Upper lobe of right lung (tissue), 1 donor: Measurements from ENCODE around the gene STK33. TPM values are rescaled to one million over a fixed set of nuclear protein-coding genes. Genes with fewer than 3 reads are reported as not detected.

ENCODE experiments used
- ATAC-seq: fragments of 200-7000 bp; cut with Tn5 transposase; one replicate; pipeline ENCODE4 v1.9.1; 2020; ENCODE audit warnings: mild to moderate bottlenecking, moderate library complexity
- DNase-seq: peaks from one replicate; pipeline ENCODE4 v3.0.0-alpha.2; 2020
- H3K27ac ChIP-seq: fragments of 200-600 bp; one replicate; pipeline ENCODE4 v1.8.0; 2022
- H3K27me3 ChIP-seq: fragments of 200-600 bp; one replicate; pipeline ENCODE4 v1.8.0; 2022; ENCODE audit warnings: mild to moderate bottlenecking
- H3K36me3 ChIP-seq: fragments of 200-600 bp; one replicate; pipeline ENCODE4 v1.8.0; 2022
- H3K4me1 ChIP-seq: fragments of 200-600 bp; one replicate; pipeline ENCODE4 v1.8.0; 2022
- H3K4me3 ChIP-seq: fragments of 200-600 bp; one replicate; pipeline ENCODE4 v1.8.0; 2022; ENCODE audit warnings: mild to moderate bottlenecking
- H3K9me3 ChIP-seq: fragments of 200-600 bp; one replicate; pipeline ENCODE4 v1.8.0; 2022
- intact Hi-C: fragments of 100-400 bp; cut with DNase I; formaldehyde crosslinking; loops from one replicate; pipeline ENCODE4 v1.11.0; 2022
- total RNA-seq: library from RNA; stranded (reverse); fragmentation: NEBNext Ultra II Directional; extraction: Animal tissue kit (Norgen Biotek cat#: 25700); gene quantifications from one replicate; pipeline ENCODE4 v1.2.1, GENCODE V29; 2021
- TF ChIP-seq, protein P1 (sequence below): fragments of 200-600 bp; IDR thresholded peaks from one replicate; pipeline ENCODE4 v1.8.0; 2022; ENCODE audit warnings: antibody characterized with exemption
- donor health status: DM: no; HTN: yes; CAD: no; lungs with severe emphysema.

The STK33 gene
- total RNA-seq, 1 donor from 2014 or later, result 9.4 TPM

DNA sequence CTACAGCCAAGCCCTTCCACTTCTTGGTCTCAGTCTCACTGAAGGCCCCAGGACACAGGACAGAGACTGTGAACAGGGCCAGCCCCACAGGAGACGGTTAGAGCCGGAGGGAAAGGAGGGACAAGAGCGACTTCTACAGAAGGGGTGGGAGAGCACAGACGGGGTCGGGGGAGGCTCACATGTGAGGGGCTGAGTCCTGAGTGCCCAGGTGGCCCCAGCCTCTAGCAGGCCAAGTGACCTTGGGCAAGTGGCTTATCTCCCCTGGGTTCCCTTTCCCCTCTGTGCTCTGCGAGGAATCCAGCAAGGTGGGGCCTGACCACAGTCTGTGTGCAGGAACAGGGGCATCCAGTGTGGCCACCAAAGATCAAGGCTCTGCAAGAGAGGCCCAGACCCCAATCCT lies 227.7 kb downstream of the STK33 start:
- H3K9me3 ChIP-seq, result no peaks in the 10 kb centered on the region
- intact Hi-C loops, result no loop called here
- no peaks in the 10 kb centered on the region for H3K36me3 ChIP-seq
- H3K27ac ChIP-seq, result no peak overlapping the region
- ATAC-seq (no peak), DNase-seq (peak; percentile 60)
- H3K4me3 ChIP-seq, result no peak overlapping the region
- TF ChIP-seq, protein P1, sequence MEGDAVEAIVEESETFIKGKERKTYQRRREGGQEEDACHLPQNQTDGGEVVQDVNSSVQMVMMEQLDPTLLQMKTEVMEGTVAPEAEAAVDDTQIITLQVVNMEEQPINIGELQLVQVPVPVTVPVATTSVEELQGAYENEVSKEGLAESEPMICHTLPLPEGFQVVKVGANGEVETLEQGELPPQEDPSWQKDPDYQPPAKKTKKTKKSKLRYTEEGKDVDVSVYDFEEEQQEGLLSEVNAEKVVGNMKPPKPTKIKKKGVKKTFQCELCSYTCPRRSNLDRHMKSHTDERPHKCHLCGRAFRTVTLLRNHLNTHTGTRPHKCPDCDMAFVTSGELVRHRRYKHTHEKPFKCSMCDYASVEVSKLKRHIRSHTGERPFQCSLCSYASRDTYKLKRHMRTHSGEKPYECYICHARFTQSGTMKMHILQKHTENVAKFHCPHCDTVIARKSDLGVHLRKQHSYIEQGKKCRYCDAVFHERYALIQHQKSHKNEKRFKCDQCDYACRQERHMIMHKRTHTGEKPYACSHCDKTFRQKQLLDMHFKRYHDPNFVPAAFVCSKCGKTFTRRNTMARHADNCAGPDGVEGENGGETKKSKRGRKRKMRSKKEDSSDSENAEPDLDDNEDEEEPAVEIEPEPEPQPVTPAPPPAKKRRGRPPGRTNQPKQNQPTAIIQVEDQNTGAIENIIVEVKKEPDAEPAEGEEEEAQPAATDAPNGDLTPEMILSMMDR, result no peak
- no peaks in the 10 kb centered on the region for H3K27me3 ChIP-seq
- H3K4me1 ChIP-seq, result no peaks in the 10 kb centered on the region

DNA sequence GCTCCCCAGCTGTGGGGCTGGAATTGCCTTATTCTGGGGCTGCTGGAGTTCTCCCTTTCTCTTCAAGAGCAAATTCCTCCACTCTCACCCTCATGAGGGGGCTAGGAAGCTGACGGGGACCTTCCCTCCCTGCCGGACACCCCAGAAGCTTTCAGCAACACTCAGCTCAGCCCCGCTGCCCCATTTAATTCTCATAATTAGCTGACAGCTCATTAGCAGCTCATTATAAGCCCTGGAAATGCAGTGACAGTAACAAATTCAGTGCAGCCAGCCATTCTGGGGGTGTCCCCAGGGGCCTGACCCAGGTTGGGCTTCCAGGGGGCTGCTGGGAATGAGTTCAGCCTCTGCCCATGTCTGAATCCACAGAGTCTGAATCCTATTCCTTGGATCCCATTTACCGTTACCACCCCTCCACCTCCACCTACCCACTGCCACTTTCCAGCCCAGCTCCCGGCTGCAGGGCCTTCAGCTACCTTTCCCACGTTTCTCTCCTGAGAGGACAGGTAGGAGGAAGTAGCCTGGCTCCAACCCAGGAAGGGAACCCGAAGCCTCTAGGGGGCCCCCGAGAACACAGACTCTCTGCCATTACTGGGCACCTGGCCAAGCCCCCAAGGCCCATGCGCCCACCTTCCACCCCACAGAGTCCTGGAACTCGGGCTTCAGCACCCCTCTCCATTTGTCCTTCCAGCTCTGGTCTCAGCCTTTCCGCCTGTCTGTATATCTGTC lies 228.6 kb downstream of the STK33 start:
- Histone ChIP-seq H3K27ac (no peak overlapping the region), H3K9me3 (no peaks in the 10 kb centered on the region), H3K4me3 (no peak overlapping the region), H3K27me3 (no peaks in the 10 kb centered on the region), H3K4me1 (no peaks in the 10 kb centered on the region), H3K36me3 (no peaks in the 10 kb centered on the region)
- intact Hi-C loops, result no loop called here
- TF ChIP-seq, protein P1, result no peak
- DNase-seq (peak; percentile 57), ATAC-seq (no peak)

DNA sequence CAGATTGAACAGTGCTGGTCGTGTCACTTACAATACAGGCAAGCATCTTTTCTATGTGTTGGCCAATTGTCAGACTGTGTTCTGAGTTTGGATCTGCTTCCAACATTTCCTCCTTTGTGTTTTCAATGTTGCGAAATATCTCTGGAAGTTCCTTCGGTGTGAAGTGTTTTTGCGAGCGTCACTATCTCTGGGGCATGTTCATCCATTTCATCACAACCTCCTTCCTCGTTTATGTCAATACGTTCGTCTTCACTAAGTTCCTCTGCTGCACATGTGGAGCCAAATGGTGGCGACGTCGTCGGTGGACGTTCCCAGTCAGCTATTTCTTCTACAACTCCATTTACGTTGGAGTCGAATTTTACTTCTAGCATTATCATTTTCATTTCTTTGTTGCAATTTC lies 230.1 kb downstream of the STK33 start:
- DNase-seq, result peak; percentile 40
- H3K9me3 ChIP-seq, result no peaks in the 10 kb centered on the region
- H3K4me1 ChIP-seq, result no peaks in the 10 kb centered on the region
- TF ChIP-seq, protein P1, result no peak
- H3K27ac ChIP-seq, result no peak overlapping the region
- no peaks in the 10 kb centered on the region for H3K36me3 ChIP-seq
- H3K4me3 ChIP-seq, result no peak overlapping the region
- intact Hi-C loops, result no loop called here
- no peaks in the 10 kb centered on the region for H3K27me3 ChIP-seq
- ATAC-seq, result no peak

DNA sequence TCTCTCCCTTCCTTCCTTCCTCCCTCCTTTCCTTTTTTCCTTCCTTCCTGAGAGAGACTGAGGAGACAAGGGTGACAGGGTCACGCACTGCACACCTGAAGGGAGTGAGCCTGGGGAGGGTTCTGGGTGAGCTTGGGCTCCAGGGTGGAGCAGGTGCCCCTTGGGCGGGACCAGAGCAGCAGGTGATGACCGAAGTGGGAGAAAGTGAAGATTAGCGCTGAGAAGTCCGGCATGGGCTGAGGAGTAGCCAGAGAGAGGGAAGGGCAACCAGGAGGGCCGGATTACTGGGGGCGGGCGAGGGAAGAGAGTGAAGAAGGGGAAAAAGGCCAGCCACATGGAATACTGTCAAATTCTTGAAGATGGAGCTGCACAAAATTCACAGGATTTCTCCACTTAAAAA lies 231.1 kb downstream of the STK33 start:
- TF ChIP-seq, protein P1, result no peak
- ATAC-seq (no peak), DNase-seq (peak; percentile 31)
- H3K4me1 ChIP-seq, result no peaks in the 10 kb centered on the region
- no peaks in the 10 kb centered on the region for H3K36me3 ChIP-seq
- no peaks in the 10 kb centered on the region for H3K9me3 ChIP-seq
- no peak overlapping the region for H3K27ac ChIP-seq
- intact Hi-C loops, result no loop called here
- no peaks in the 10 kb centered on the region for H3K27me3 ChIP-seq
- H3K4me3 ChIP-seq, result no peak overlapping the region

DNA sequence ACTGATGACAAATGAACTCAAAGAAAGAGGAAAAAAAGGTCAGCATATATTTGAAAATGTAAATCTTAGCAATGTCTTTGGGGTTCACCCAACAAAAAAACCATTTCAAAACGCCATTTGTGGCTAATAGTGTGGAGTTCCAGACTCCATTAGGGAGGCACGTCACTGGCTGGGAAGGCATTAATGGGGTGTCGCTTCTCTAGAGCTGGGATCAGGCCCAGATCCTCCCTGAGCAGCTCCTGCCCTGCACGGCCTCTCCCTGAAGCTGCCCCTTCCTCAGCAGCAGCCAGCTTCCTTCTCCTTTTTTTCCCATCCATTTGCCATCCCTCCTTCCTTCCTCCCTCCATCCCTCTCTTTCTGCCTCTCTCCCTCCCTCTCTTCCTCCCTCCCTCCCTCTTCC lies 231.5 kb downstream of the STK33 start:
- no peaks in the 10 kb centered on the region for H3K9me3 ChIP-seq
- no peaks in the 10 kb centered on the region for H3K27me3 ChIP-seq
- H3K4me1 ChIP-seq, result no peaks in the 10 kb centered on the region
- TF ChIP-seq, protein P1, result no peak
- no peaks in the 10 kb centered on the region for H3K36me3 ChIP-seq
- ATAC-seq (no peak), DNase-seq (no peak)
- H3K27ac ChIP-seq, result no peak overlapping the region
- H3K4me3 ChIP-seq, result no peak overlapping the region
- intact Hi-C loops, result no loop called here
